ENCODE data around the gene MOB1A. TPM values are rescaled to one million over a fixed set of nuclear protein-coding genes. Genes with fewer than 3 reads are reported as not detected.
"Not testable (repeated sequence)": the region's sequence is repeated elsewhere in the genome, so short reads cannot be mapped to it uniquely, and the experiment has no call there.

MOB1A gene
- total and polyA plus RNA-seq, 4 experiments from 2014 or later = 135 to 203 (median 139) TPM

- DNase-seq = no peak
- ChIA-PET POLR2A (ENCODE audit: partially characterized antibody) (no interaction called here), CTCF (ENCODE audit: partially characterized antibody) (no interaction called here)
- no peak overlapping the region for H3K4me3 ChIP-seq (ENCODE audit: low read length in 2 of 2)
- intact Hi-C loops (cut with micrococcal nuclease) = no loop called here
- H3K27me3 ChIP-seq (ENCODE audit: insufficient read depth, low read length) = no peaks in the 10 kb centered on the region
- no peaks in the 10 kb centered on the region for H3K9me3 Mint-ChIP-seq
- no peaks in the 10 kb centered on the region for H3K9me3 ChIP-seq (ENCODE audit: control insufficient read depth in 1 of 2, low read length in 2 of 2)
- no peaks in the 10 kb centered on the region for H3K27me3 Mint-ChIP-seq
- H3K4me1 ChIP-seq (ENCODE audit: insufficient read depth, low read length) = no peaks in the 10 kb centered on the region
- peaks cover 13 to 16% of the 10 kb centered on the region in 2 donors for H3K36me3 Mint-ChIP-seq
- H3K36me3 ChIP-seq (ENCODE audit: insufficient read depth, low read length) = no peaks in the 10 kb centered on the region
- peaks cover 0 to 2% (median 0%) of the 10 kb centered on the region in 4 donors for H3K4me1 Mint-ChIP-seq
- no peak overlapping the region for H3K4me3 Mint-ChIP-seq
- H3K27ac Mint-ChIP-seq = peak overlapping the region in 2 of 7 donors; percentile 52 to 64
- no peak overlapping the region for H3K27ac ChIP-seq (ENCODE audit: low read depth, low read length)
These were observed 43.1 kb upstream of the MOB1A start for GRCh38 chr2:74221604-74222299.

GRCh38 chr2:74221091-74221490, 42.4 kb upstream of the MOB1A start:
- Histone ChIP-seq H3K4me3 (ENCODE audit: low read length in 2 of 2) (no peak overlapping the region), H3K4me1 (ENCODE audit: insufficient read depth, low read length) (no peaks in the 10 kb centered on the region), H3K27me3 (ENCODE audit: insufficient read depth, low read length) (no peaks in the 10 kb centered on the region), H3K9me3 (ENCODE audit: control insufficient read depth in 1 of 2, low read length in 2 of 2) (no peaks in the 10 kb centered on the region), H3K27ac (ENCODE audit: low read depth, low read length) (no peak overlapping the region), H3K36me3 (ENCODE audit: insufficient read depth, low read length) (peaks cover under 1% of the 10 kb centered on the region)
- peaks cover 0 to 2% (median 0%) of the 10 kb centered on the region in 4 donors for H3K4me1 Mint-ChIP-seq
- peak overlapping the region in 1 of 7 donors; percentile 64 for H3K27ac Mint-ChIP-seq
- CTCF ChIA-PET (ENCODE audit: partially characterized antibody) = no interaction called here
- POLR2A ChIA-PET (ENCODE audit: partially characterized antibody) = interaction anchor here (0.7 kb wide), 1 partner anchor 15 kb away, joined by 3 read pairs; no protein-coding TSS in a partner anchor
- H3K36me3 Mint-ChIP-seq = peaks cover 16 to 20% of the 10 kb centered on the region in 2 donors
- no peak for DNase-seq
- intact Hi-C loops (cut with micrococcal nuclease) = no loop called here
- H3K9me3 Mint-ChIP-seq = no peaks in the 10 kb centered on the region
- no peaks in the 10 kb centered on the region for H3K27me3 Mint-ChIP-seq
- no peak overlapping the region for H3K4me3 Mint-ChIP-seq

GRCh38 chr2:74219846-74220486, 41.3 kb upstream of the MOB1A start:
- CTCF ChIA-PET (ENCODE audit: partially characterized antibody) = interaction anchor here (0.5 kb wide), 1 partner anchor 70 kb away, joined by 3 read pairs; no protein-coding TSS in a partner anchor
- intact Hi-C loops (cut with micrococcal nuclease) = no loop called here
- POLR2A ChIA-PET (ENCODE audit: partially characterized antibody) = no interaction called here
- no peak overlapping the region for H3K4me3 Mint-ChIP-seq
- H3K36me3 Mint-ChIP-seq = peaks cover 20 to 23% of the 10 kb centered on the region in 2 donors
- H3K9me3 ChIP-seq (ENCODE audit: control insufficient read depth in 1 of 2, low read length in 2 of 2) = no peaks in the 10 kb centered on the region
- no peaks in the 10 kb centered on the region for H3K4me1 ChIP-seq (ENCODE audit: insufficient read depth, low read length)
- no peak overlapping the region for H3K4me3 ChIP-seq (ENCODE audit: low read length in 2 of 2)
- H3K27ac Mint-ChIP-seq = peak overlapping the region in 2 of 7 donors; percentile 32 to 67
- H3K36me3 ChIP-seq (ENCODE audit: insufficient read depth, low read length) = peaks cover 5% of the 10 kb centered on the region
- H3K27ac ChIP-seq (ENCODE audit: low read depth, low read length) = no peak overlapping the region
- no peaks in the 10 kb centered on the region for H3K9me3 Mint-ChIP-seq
- H3K4me1 Mint-ChIP-seq = peaks cover 0 to 2% (median 0%) of the 10 kb centered on the region in 4 donors
- DNase-seq = no peak
- H3K27me3 ChIP-seq (ENCODE audit: insufficient read depth, low read length) = no peaks in the 10 kb centered on the region
- no peaks in the 10 kb centered on the region for H3K27me3 Mint-ChIP-seq

GRCh38 chr2:74216642-74217041, 38.0 kb upstream of the MOB1A start:
- DNase-seq = no peak
- H3K9me3 Mint-ChIP-seq = no peaks in the 10 kb centered on the region
- intact Hi-C loops (cut with micrococcal nuclease) = no loop called here
- Histone ChIP-seq H3K27me3 (ENCODE audit: insufficient read depth, low read length) (no peaks in the 10 kb centered on the region), H3K4me3 (ENCODE audit: low read length in 2 of 2) (no peak overlapping the region), H3K9me3 (ENCODE audit: control insufficient read depth in 1 of 2, low read length in 2 of 2) (no peaks in the 10 kb centered on the region), H3K4me1 (ENCODE audit: insufficient read depth, low read length) (no peaks in the 10 kb centered on the region), H3K36me3 (ENCODE audit: insufficient read depth, low read length) (peaks cover 23% of the 10 kb centered on the region), H3K27ac (ENCODE audit: low read depth, low read length) (no peak overlapping the region)
- no peaks in the 10 kb centered on the region for H3K27me3 Mint-ChIP-seq
- H3K4me3 Mint-ChIP-seq = no peak overlapping the region
- peaks cover 25 to 34% of the 10 kb centered on the region in 2 donors for H3K36me3 Mint-ChIP-seq
- ChIA-PET CTCF (ENCODE audit: partially characterized antibody) (interaction anchor here (0.6 to 1.5 kb wide), 7 partner anchors 9 to 130 kb away, joined by 3 to 7 read pairs (median 3); partner anchors contain the start of gene MTHFD2), POLR2A (ENCODE audit: partially characterized antibody) (interaction anchor here (0.8 kb wide), 1 partner anchor 18 kb away, joined by 3 read pairs; the partner anchor contains the start of gene MTHFD2)
- H3K27ac Mint-ChIP-seq = no peak overlapping the region
- peaks cover 0 to 3% (median 0%) of the 10 kb centered on the region in 4 donors for H3K4me1 Mint-ChIP-seq

GRCh38 chr2:74215771-74216170, 37.1 kb upstream of the MOB1A start:
- H3K4me3 ChIP-seq (ENCODE audit: low read length in 2 of 2); H3K27ac ChIP-seq (ENCODE audit: low read depth, low read length); POLR2A ChIA-PET (ENCODE audit: partially characterized antibody); H3K4me1 ChIP-seq (ENCODE audit: insufficient read depth, low read length); H3K9me3 Mint-ChIP-seq; H3K27me3 Mint-ChIP-seq; DNase-seq; H3K9me3 ChIP-seq (ENCODE audit: control insufficient read depth in 1 of 2, low read length in 2 of 2); intact Hi-C loops (cut with micrococcal nuclease); H3K4me1 Mint-ChIP-seq; H3K4me3 Mint-ChIP-seq; H3K27me3 ChIP-seq (ENCODE audit: insufficient read depth, low read length): not testable (repeated sequence)
- Mint-ChIP-seq H3K27ac (peak overlapping the region in 1 of 7 donors; percentile 22), H3K36me3 (peaks cover 28 to 41% of the 10 kb centered on the region in 2 donors)
- peaks cover 23% of the 10 kb centered on the region for H3K36me3 ChIP-seq (ENCODE audit: insufficient read depth, low read length)
- CTCF ChIA-PET (ENCODE audit: partially characterized antibody) = interaction anchor here (1.1 to 1.5 kb wide), 6 partner anchors 8 to 125 kb away, joined by 3 to 7 read pairs (median 4); partner anchors contain the start of gene MTHFD2

GRCh38 chr2:74212702-74213410, 34.2 kb upstream of the MOB1A start:
- Histone ChIP-seq H3K27ac (ENCODE audit: low read depth, low read length) (no peak overlapping the region), H3K4me1 (ENCODE audit: insufficient read depth, low read length) (peaks cover 7% of the 10 kb centered on the region), H3K27me3 (ENCODE audit: insufficient read depth, low read length) (no peaks in the 10 kb centered on the region), H3K36me3 (ENCODE audit: insufficient read depth, low read length) (peaks cover 38% of the 10 kb centered on the region), H3K4me3 (ENCODE audit: low read length in 2 of 2) (no peak overlapping the region), H3K9me3 (ENCODE audit: control insufficient read depth in 1 of 2, low read length in 2 of 2) (no peaks in the 10 kb centered on the region)
- intact Hi-C loops (cut with micrococcal nuclease) = no loop called here
- no peak for DNase-seq
- no peak overlapping the region for H3K27ac Mint-ChIP-seq
- no peak overlapping the region for H3K4me3 Mint-ChIP-seq
- POLR2A ChIA-PET (ENCODE audit: partially characterized antibody) = no interaction called here
- H3K27me3 Mint-ChIP-seq = no peaks in the 10 kb centered on the region
- CTCF ChIA-PET (ENCODE audit: partially characterized antibody) = no interaction called here
- H3K36me3 Mint-ChIP-seq = peaks cover 40 to 57% of the 10 kb centered on the region in 2 donors
- H3K4me1 Mint-ChIP-seq = peaks cover 1 to 7% (median 4%) of the 10 kb centered on the region in 4 donors
- H3K9me3 Mint-ChIP-seq = no peaks in the 10 kb centered on the region

Data from CD4-positive, alpha-beta memory T cell (primary cell).